T-helper 1 cell treated with Interleukin-12 subunit alpha and Interleukin-12 subunit beta and Interleukin-4 antibody, amounts not matched to agents 30 μg/mL and 1 μg/mL, for 36 hours (primary cell): ENCODE data around the gene GNL2.

Experiments
- H3K27ac Mint-ChIP-seq: one replicate; pipeline ENCODE4 v1.8.0; 2021; ENCODE audit warnings: mild to moderate bottlenecking, mixed read lengths
- H3K27me3 Mint-ChIP-seq: one replicate; pipeline ENCODE4 v1.8.0; 2021; ENCODE audit warnings: low read depth, mixed read lengths
- H3K36me3 Mint-ChIP-seq: one replicate; pipeline ENCODE4 v1.8.0; 2021; ENCODE audit warnings: low read depth, mixed read lengths
- H3K4me1 Mint-ChIP-seq: one replicate; pipeline ENCODE4 v1.8.0; 2021; ENCODE audit warnings: low read depth, mixed read lengths
- H3K4me3 Mint-ChIP-seq: one replicate; pipeline ENCODE4 v1.8.0; 2021; ENCODE audit warnings: mild to moderate bottlenecking, moderate library complexity, mixed read lengths
- H3K9me3 Mint-ChIP-seq: one replicate; pipeline ENCODE4 v1.8.0; 2021; ENCODE audit warnings: mixed read lengths

GNL2 gene

DNA sequence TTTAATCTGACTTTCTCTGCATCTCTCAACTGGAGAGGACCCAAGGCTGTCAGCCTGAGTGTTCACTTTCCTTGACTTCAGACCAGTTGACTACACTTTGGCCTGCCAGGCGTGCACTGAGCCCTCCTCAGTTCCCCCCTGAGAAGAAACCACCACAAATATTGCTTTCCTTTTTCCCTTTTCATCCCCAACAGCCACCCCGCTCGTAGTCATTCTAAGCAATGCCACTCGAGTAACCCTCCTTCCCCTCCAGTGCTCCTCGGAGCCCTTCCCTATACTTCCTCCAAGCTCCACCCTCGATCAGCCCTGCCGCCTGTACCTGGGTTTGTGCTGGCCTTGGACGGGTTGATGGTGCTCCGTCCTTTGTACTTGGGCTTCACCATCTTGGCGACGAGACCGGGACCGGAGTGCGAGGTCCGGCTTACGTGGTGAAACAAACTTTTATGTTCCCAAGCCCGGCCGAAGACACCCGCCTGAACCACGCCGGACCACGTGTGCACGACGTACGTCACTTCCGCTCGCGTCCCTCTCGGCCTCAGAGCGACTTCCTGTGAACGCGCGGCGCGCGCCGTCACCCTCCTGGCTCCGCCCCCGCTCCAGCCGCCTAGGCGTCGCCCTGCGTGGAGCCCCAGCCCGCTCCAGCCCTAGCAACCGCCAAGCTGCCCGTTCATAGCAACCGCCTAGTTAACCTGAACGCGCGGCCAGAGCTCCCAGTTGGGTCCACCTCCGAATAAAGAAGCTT, at the start of gene GNL2:
Gene GNL2 (minus strand): TSS at position 498 of the 742 bp plus-strand sequence. CDS start 115 bp downstream, at position 383.
- Mint-ChIP-seq H3K4me3 (peak within 1 kb of the TSS; percentile 94), H3K4me1 (peaks cover 26% of the 10 kb centered on the region), H3K27me3 (peaks cover 11% of the 10 kb centered on the region), H3K36me3 (peaks cover 19% of the 10 kb centered on the region), H3K27ac (peak within 1 kb of the TSS; percentile 89), H3K9me3 (no peaks in the 10 kb centered on the region)

DNA sequence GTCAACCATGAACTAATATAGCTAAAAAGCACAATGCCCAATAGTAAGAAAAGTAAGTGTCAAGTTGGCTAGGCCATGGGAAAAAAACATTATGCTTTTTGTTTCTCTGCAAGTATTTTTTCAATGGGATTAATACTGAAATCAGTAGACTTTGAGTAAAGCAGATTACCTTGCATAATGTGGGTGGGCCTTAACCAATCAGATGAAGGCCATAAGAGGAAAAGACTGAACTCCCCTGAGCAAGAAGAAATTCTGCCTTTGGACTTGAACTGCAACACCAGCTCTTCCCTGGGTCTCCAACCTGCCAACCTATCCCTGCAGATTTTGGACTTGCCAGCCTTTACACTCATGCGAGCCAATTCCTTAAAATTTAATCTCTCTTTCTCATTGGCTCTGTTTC, 45.3 kb upstream of the GNL2 start:
- Mint-ChIP-seq H3K9me3 (no peaks in the 10 kb centered on the region), H3K4me3 (no peak overlapping the region), H3K27me3 (peaks cover 23% of the 10 kb centered on the region), H3K4me1 (no peaks in the 10 kb centered on the region), H3K36me3 (no peaks in the 10 kb centered on the region), H3K27ac (no peak overlapping the region)

DNA sequence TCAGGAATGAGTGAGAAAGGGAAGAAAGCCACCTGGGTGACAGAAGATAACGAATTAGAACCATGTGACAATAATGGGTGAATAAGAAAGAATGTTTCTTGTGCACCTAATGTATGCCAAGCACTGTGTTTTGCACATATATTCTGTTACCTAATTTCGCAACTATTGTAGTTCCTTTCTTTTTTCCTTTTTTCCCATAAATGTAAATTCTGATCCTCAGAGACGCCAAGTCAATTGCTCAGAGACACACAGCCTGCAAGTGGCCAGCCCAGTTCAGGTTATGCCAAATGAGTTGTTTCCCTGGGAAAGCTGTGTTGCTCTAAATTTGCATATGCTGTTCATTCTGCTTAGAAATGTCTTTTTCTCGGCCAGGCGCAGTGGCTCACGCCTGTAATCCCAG, 40.7 kb upstream of the GNL2 start:
- H3K4me1 Mint-ChIP-seq = peaks cover 5% of the 10 kb centered on the region
- no peaks in the 10 kb centered on the region for H3K9me3 Mint-ChIP-seq
- H3K27me3 Mint-ChIP-seq = peaks cover 51% of the 10 kb centered on the region
- H3K36me3 Mint-ChIP-seq = peaks cover 3% of the 10 kb centered on the region
- H3K27ac Mint-ChIP-seq = no peak overlapping the region
- H3K4me3 Mint-ChIP-seq = no peak overlapping the region

DNA sequence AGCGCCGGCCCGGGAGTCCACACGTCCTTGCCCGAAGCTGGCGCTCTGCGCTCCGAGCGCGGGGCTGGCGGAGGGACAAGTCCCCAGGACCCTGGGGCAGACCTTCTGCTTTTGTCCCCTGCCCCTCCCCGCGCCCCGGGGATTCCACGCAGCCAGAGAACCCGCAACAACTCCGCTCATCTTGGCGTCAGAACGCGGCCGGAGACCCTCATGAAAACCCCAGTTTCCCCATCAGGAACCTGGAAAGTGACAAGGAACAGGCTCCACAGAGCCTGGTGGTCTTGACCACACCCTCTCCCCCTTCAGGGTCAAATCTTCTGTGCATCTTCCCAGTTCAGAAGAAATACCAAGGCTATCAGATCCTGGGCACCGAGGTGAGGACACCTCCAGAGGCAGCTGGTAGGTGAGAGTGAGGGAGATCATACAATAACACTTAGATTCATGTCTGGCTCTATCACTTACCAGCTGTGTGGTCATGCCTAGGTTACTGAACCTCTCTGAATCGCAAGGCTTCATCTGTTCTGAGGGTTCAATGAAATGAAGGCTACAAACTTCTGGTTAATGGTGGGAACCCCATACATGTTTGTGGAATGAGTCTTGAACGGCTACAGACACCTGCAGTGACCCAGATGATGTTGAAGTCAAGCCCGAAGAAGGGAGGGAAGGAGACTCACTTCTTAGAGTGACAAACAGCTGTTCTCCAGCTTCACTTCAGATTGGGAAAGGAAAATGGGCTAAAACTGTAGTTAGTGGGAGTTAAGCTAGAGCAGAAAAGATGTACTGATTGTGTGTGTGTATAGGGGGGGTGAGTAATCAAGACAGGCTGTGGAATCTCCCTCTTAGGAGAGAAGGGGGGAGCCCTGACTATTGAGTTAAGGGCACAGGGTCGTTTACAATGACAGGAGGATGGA, 39.5 kb upstream of the GNL2 start:
- Mint-ChIP-seq H3K36me3 (peaks cover 3% of the 10 kb centered on the region), H3K27me3 (peaks cover 63% of the 10 kb centered on the region), H3K4me3 (peak overlapping the region; percentile 4), H3K9me3 (no peaks in the 10 kb centered on the region), H3K27ac (no peak overlapping the region), H3K4me1 (peaks cover 5% of the 10 kb centered on the region)

DNA sequence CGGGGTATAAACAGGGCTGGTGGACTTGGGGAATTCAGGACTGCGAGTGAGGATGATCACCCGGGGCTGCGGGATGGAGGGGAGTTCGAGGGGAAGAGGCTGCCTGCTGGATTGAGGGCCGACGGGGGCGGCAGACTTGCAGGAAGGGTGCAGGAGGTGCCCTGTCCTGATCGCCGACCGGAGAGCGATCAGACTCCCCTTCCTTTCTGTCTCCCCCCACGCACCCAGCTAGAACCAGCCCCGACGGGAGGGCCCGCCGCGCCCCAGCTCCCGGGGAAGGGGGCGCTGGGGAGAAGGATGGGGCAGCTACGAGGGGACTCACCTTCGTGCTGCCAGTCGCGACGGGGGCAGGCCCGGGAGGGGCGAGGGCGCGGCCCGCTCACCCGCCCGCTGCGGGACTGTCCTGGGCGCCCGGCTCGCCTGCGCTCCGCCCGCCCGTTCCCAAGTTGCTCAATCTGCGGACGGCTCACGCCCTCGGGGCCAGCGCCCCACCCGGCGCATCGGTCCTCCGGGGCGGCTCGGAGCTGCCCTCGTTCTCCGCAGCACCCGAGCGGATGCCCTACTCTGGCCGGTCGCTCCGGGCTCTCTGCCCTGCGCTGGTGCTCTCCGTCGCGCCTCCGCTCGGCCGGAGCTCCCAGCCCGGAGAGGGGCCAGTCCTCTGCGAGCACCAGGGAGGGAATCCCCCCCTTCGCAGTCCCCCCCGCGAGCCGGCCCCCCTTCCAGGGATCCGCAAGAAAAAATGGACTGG, 38.7 kb upstream of the GNL2 start, which contains the start of gene RSPO1:
Gene RSPO1 (minus strand): TSS at position 649 of the 748 bp plus-strand sequence. CDS start 5,231 bp downstream, outside the sequence.
- H3K4me1 Mint-ChIP-seq = peaks cover 5% of the 10 kb centered on the region
- H3K4me3 Mint-ChIP-seq = peak within 1 kb of the TSS; percentile 4
- H3K36me3 Mint-ChIP-seq = peaks cover 3% of the 10 kb centered on the region
- no peaks in the 10 kb centered on the region for H3K9me3 Mint-ChIP-seq
- H3K27me3 Mint-ChIP-seq = peaks cover 71% of the 10 kb centered on the region
- no peak within 1 kb of the TSS for H3K27ac Mint-ChIP-seq

DNA sequence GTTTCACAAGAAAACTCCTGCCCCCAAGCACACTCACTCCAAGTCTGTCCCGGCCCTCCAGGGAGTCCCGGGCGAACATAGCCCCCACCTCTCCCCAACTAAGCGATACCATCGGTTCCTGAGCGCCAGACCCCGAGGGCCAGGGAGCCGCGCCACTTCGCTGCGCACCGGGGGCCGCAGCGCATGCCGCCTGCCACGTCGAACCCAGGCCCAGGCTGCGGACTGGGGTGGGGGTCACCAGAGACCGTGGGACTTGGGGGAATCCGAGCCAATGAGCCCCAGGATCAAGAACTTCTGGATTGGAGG, 38.2 kb upstream of the GNL2 start:
- Mint-ChIP-seq H3K9me3 (no peaks in the 10 kb centered on the region), H3K4me3 (no peak overlapping the region), H3K27me3 (peaks cover 77% of the 10 kb centered on the region), H3K27ac (no peak overlapping the region), H3K4me1 (peaks cover 5% of the 10 kb centered on the region), H3K36me3 (peaks cover 3% of the 10 kb centered on the region)

DNA sequence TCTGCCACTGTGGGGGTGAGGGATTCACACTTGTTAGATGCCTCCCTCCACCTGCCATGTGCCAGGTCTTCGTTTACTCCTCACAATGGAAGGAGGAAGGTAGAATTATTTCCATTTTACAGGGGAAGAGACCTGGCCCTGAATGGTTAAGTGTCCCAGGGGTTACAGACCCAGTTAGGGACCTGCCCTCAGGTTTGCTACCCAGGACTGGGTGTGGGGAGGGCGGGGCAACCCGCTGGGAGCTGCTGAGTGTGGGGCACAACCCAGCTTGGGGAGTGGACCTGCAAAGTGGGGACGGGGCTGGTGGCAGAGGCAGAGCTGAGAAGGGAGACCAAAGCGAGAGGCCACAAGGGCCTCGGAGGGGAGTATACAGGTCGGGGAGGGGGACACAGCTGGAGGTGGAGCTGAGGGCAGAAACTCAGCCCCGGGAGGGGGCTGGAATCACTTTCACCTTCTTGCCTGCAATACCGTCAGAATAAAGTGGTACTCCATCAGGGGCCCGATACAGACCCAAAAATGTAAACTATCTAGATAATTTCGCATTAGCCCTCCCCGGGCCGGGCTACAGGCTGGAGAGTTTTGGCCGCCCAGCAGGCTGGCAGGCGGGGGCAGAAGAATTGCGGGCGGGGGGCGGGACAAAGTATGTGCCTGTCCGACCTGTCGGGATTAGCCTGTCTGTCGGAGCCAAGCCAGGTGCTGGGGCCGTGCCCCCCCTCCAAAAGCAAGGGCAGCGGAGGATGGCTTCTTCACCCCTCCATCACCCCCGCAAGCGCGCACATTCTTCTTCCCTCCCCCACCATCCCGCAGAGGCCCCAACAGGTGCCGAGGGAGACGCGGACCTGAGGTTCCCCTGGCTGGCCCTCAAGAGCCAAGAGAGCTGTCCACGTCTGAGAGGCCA, 37.6 kb upstream of the GNL2 start:
- Mint-ChIP-seq H3K9me3 (no peaks in the 10 kb centered on the region), H3K4me3 (no peak overlapping the region), H3K4me1 (peaks cover 5% of the 10 kb centered on the region), H3K27ac (no peak overlapping the region), H3K27me3 (peaks cover 83% of the 10 kb centered on the region), H3K36me3 (peaks cover 3% of the 10 kb centered on the region)

DNA sequence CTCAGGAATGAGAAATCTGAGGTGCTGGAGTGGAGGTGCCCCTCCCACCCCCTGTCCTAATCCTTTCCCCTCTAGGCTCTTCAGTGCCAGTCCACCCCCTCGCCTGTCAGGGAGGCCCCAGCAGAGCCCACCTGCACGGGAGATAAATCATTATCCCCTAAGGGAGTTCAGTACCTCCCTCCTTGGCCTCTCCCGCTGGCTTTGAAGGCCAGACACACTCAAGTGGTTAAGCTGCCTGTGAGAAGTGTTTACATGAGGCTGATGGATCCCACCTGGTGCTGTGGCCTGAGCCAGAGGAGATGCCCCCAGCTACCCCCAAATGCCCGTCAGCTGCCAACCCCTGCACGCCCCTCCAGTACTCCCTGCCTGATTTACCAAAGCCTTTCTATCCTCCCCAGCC, 35.3 kb upstream of the GNL2 start:
- Mint-ChIP-seq H3K4me1 (peaks cover 5% of the 10 kb centered on the region), H3K27ac (no peak overlapping the region), H3K36me3 (peaks cover 3% of the 10 kb centered on the region), H3K27me3 (peaks cover 90% of the 10 kb centered on the region), H3K4me3 (no peak overlapping the region), H3K9me3 (no peaks in the 10 kb centered on the region)

DNA sequence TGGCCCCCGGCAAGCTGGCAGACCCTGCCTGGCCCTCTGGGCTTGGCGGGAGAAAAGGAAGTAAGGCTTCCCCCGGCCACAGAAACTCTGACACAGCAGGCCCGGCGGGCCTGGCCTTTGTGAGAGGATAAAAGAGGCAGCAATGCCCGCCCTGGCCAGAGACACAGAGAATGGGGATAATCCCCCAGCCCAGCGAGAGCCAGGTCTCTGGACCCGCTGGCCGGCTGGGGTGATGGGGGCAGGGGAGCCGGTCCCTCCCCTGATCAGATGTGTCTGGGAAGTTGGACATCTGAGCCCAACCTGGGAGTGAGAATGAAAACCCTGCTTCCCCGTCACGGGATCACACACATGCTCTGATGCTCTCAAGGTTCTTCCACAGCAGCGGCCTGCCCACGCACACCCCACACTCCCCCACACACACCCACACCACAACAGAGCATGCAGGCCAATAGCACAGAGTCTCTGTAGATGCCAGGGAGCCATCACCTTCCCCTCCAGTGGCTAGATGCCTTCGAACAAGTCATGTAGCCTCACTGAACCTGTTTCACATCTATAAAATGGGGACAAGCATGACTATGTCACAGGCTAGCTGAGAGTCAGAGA, 34.8 kb upstream of the GNL2 start:
- Mint-ChIP-seq H3K9me3 (no peaks in the 10 kb centered on the region), H3K27me3 (peaks cover 86% of the 10 kb centered on the region), H3K27ac (no peak overlapping the region), H3K4me1 (peaks cover 5% of the 10 kb centered on the region), H3K36me3 (peaks cover 3% of the 10 kb centered on the region), H3K4me3 (no peak overlapping the region)

DNA sequence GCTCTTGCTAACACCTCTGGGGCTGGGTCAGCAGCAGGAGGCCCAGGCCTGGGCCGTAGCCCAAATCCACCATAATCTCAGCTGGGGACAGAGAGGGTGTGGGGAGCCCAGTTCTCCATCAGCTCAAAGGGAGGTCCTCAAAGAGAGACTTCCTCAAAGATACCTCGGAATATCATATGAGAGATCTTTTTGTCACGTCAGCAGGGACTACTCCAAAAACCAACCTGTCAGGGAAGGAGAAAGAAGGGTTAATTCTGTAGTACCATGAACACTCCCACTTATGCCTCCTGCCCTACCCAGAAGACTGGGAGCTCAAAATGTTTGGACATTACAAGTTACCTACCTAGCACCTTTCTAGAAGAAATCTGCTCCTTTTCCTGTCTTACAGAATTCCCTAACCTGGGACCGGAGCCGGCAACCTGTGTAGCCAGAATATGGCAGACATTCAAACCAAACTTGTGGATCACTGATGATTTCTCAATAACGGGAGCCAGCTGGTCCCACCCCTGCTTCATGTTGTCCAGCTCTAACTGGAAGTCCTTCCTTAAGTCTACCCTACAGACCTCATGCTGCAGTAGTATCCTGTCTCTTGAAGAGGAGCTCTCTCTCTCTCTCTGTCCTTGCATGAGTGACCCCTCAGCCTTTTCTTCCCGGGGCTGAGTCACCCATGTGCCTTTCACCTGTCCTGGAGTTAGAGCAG, 34.1 kb upstream of the GNL2 start:
- Mint-ChIP-seq H3K36me3 (no peaks in the 10 kb centered on the region), H3K27ac (no peak overlapping the region), H3K4me1 (peaks cover 4% of the 10 kb centered on the region), H3K9me3 (no peaks in the 10 kb centered on the region), H3K27me3 (peaks cover 85% of the 10 kb centered on the region), H3K4me3 (no peak overlapping the region)

DNA sequence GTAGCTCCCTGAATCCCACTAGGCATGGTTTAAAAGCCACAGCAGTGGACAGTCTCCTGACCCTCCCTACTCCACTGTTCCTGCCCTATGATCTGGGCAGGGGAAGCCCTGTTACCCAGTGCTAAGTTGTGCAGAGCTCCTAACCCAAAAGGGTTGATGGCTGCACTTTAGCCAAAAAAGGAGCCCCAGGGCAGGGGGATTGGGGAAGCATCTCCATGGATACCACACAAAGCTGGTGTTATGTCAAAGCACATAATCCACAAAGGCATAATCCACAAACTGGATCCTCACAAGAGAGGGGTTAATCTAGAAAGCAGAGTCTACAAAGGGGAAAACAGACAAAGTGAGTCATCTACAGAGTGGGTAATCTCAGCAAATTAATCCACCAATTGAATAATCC, 33.3 kb upstream of the GNL2 start:
- Mint-ChIP-seq H3K4me1 (peaks cover 4% of the 10 kb centered on the region), H3K27me3 (peaks cover 86% of the 10 kb centered on the region), H3K36me3 (no peaks in the 10 kb centered on the region), H3K27ac (no peak overlapping the region), H3K4me3 (no peak overlapping the region), H3K9me3 (no peaks in the 10 kb centered on the region)

DNA sequence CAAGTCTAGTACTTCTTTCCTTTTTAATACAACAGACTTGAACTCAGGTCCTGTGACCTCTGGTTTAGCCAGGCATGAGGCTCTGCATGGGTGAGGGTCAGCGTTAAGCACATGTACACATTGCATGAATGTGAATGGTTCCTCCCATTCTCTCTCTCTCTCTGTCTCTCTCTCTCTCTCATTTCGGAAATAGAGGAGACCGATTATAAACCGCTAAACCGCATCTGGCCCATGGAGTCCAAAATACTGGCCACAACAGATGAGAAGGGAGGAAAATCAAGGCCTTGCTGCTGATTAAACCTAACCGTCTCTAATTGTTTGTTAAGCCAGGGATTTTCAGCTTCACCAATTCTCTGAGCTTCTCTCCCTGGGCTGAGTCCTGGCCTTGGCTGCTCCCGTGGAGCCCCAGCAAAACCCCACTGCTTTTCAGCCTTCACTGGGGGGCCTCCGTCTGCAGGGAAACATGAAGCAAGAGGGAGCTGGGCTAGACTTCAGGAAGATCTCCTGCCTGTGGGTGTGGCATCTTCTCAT, 32.4 kb upstream of the GNL2 start:
- peaks cover 4% of the 10 kb centered on the region for H3K4me1 Mint-ChIP-seq
- peaks cover 77% of the 10 kb centered on the region for H3K27me3 Mint-ChIP-seq
- H3K9me3 Mint-ChIP-seq = no peaks in the 10 kb centered on the region
- H3K27ac Mint-ChIP-seq = no peak overlapping the region
- no peaks in the 10 kb centered on the region for H3K36me3 Mint-ChIP-seq
- H3K4me3 Mint-ChIP-seq = no peak overlapping the region

DNA sequence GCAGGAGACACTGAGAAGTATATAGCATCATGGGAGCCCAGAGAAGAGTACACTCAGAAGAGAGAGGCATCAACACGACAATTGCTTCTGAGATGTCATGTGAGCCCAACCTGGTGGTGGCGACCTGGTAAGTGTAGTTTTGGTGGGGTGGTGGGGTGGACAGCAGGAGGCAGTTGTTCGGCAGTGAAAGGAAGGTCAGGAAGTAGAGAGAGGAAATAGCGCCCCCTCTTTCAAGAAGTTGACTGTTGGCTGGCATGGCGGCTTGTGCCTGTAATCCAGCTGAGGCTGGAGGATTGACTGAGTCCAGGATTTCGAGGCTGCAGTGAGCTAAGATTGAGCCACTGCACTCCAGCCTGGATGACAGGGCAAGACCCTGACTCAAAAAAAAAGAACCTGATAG, 26.4 kb upstream of the GNL2 start:
- no peak overlapping the region for H3K4me3 Mint-ChIP-seq

More for the DNA sequence above, 26.4 kb upstream of the GNL2 start:
- H3K36me3 Mint-ChIP-seq = no peaks in the 10 kb centered on the region
- H3K4me1 Mint-ChIP-seq = no peaks in the 10 kb centered on the region
- no peaks in the 10 kb centered on the region for H3K9me3 Mint-ChIP-seq
- H3K27me3 Mint-ChIP-seq = peaks cover 37% of the 10 kb centered on the region
- no peak overlapping the region for H3K27ac Mint-ChIP-seq
